H7 (cell line): ENCODE data around the gene ARMCX5. TPM values are rescaled to one million over a fixed set of nuclear protein-coding genes. Genes with fewer than 3 reads are reported as not detected.

Experiments used
- DNase-seq: peaks from one replicate; pipeline ENCODE4 v3.0.0; 2012
- H3K27me3 ChIP-seq: 2 replicates; pipeline ENCODE4 v1.6.0; 2011; ENCODE audit warnings: mild to moderate bottlenecking, low read length; ENCODE audit not compliant: control insufficient read depth, insufficient read depth
- H3K36me3 ChIP-seq: replicated peaks from 2 replicates; pipeline ENCODE4 v1.5.1; 2011; ENCODE audit warnings: low read length; ENCODE audit not compliant: control insufficient read depth, insufficient read depth
- H3K4me3 ChIP-seq: 2 replicates; pipeline ENCODE4 v1.5.1; 2011; ENCODE audit warnings: low read depth, mild to moderate bottlenecking, control low read depth, low read length, moderate library complexity; ENCODE audit not compliant: insufficient read depth
- total RNA-seq: library from RNA; depleted of rRNA; stranded (reverse); fragments of >200 nt; shearing (Covaris generic); gene quantifications from 2 replicates; pipeline ENCODE4 v1.2.3, GENCODE V29; 2014; rRNA removed

Gene ARMCX5
- total RNA-seq, 1 experiment from 2014 or later = 17.5 TPM

- Histone ChIP-seq H3K27me3 (peaks cover 4% of the 10 kb centered on the region), H3K36me3 (no peaks in the 10 kb centered on the region), H3K4me3 (peak overlapping the region; percentile 49)
- peak; percentile 22 for DNase-seq
Measured at GRCh38 chrX:102652031-102652688, 52.8 kb downstream of the ARMCX5 start.

Other genes starting within 250 kb of the ARMCX5 start
- 0.11 and 0.45 TPM in 2 replicates for gene NXF2B, start 159.5 kb upstream of the ARMCX5 start, total RNA-seq
- gene TCP11X2, start 127.7 kb upstream of the ARMCX5 start, total RNA-seq = 0.07 and 0.35 TPM in 2 replicates
- gene TMSB15A, start 82.8 kb upstream of the ARMCX5 start, total RNA-seq = 34.8 and 48.6 TPM in 2 replicates
- gene GPRASP1, start 52.0 kb downstream of the ARMCX5 start, total RNA-seq = 1.3 and 2.1 TPM in 2 replicates
- gene GPRASP2, start 112.9 kb downstream of the ARMCX5 start, total RNA-seq = 16.8 and 20.8 TPM in 2 replicates
- 5.3 and 8.2 TPM in 2 replicates for gene GPRASP3, start 121.2 kb downstream of the ARMCX5 start, total RNA-seq